ENCODE measurements around the gene APCDD1. TPM values are rescaled to one million over a fixed set of nuclear protein-coding genes. Genes with fewer than 3 reads are reported as not detected.

The APCDD1 gene
- total and polyA plus RNA-seq, 3 experiments from 2014 or later = not detected

Other genes starting within 250 kb of the APCDD1 start
- 10 to 100 TPM; 27.5 to 29.6 TPM for gene NAPG, start 71.4 kb downstream of the APCDD1 start, total RNA-seq
- gene NAPG, start 71.4 kb downstream of the APCDD1 start, polyA plus RNA-seq = 10.1 TPM